ENCODE data around the gene GALNTL6.
"Not testable (repeated sequence)": the region's sequence is repeated elsewhere in the genome, so short reads cannot be mapped to it uniquely, and the experiment has no call there.

Gene GALNTL6

DNA sequence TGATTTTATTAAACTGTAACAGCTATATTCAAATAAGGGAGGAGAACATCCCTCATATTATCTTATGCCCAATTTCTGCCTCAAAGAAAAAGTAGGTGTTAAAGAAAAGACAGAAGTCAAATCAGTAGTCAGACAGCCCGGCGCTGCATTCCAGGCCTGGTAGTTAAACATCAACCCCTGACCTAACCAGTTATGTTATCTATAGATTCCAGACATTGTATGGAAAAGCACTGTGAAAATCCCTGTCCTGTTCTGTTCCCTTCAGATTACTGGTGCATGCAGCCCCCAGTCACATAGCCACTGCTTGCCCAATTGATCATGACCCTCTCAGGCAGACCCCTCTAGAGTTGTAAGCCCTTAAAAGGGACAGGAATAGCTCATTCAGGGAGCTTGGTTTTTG is 1085.5 kb downstream of the GALNTL6 start:
- DNase-seq, result no peak

DNA sequence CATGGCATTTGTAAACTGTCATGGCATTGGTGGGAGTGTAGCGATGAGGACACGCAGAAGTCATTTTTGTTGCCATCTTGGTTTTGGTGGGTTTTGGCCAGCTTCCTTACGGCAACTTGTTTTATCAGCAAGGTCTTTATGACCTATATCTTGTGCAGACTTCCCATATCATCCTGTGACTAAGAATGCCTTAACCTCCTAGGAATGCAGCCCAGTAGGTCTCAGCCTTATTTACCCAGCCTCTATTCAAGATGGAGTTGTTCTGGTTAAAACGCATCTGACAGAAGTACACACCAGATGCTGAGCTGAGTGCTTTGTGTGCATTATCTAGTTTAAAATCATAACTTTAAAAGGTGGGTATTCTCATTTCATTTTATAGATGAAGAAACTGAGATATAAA is 1086.7 kb downstream of the GALNTL6 start:
- no peak for DNase-seq

DNA sequence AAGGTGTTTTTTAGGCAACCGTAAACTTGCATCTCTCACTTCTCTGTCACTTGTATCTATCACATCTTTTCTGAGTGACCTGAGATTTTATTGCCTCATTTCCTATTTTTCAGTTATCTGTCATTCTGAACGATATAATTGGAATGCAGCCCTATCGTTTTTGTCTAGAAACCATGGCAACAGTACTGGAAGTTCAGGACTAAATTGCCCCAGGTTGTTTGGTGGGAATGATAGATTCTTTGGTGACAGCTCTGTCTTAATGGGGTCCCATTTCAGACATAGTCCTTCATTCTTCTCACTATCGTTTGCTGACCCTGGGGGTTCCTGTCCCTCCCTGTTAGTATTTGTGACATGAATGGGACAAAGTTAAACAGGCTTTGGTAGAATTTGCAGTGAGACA is 1087.7 kb downstream of the GALNTL6 start:
- DNase-seq, result no peak

DNA sequence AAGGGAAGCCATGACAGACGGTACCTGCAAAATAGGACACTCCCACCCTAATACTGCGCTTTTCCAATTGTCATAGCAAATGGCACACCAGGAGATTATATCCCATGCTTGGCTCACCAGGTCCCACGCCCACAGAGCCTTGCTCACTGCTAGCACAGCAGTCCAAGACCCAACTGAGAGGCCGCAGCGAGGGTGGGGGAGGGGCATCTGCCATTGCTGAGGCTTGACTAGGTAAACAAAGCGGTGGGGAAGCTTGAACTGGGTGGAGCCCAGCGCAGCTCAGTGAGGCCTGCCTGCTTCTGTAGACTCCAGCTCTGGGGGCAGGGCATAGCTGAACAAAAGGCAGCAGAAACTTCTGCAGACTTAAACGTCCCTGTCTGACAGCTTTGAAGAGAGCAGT is 1099.3 kb downstream of the GALNTL6 start:
- not testable (repeated sequence) for DNase-seq

DNA sequence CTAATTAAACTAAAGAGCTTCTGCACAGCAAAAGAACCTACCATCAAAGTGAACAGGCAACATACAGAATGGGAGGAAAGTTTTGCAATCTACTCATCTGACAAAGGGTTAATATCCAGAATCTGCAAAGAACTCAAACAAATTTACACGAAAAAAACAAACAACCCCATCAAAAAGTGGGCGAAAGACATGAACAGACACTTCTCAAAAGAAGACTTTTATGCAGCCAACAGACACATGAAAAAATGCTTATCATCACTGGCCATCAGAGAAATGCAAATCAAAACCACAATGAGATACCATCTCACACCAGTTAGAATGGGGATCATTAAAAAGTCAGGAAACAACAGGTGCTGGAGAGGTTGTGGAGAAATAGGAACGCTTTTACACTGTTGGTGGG is 1104.2 kb downstream of the GALNTL6 start:
- DNase-seq, result not testable (repeated sequence)

DNA sequence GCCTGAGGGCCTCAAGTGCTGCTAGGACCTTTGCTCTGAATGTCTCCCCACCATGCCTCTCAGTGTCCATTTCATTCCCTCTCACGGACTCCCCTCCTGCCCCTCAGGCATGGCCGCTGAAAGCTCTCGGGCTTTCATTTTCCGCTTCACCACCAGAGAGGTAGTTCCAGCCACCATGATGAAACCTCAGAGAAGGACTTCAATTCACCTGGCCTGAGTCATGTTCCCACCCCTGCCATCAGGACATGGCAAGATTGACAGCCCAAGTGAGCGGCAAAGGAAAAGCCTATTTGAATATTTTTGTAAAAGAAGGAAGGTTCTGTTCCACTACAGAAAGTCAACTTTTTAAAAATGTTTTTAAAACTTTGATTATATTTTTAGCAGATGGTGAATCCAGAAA is 1106.1 kb downstream of the GALNTL6 start:
- DNase-seq, result no peak

DNA sequence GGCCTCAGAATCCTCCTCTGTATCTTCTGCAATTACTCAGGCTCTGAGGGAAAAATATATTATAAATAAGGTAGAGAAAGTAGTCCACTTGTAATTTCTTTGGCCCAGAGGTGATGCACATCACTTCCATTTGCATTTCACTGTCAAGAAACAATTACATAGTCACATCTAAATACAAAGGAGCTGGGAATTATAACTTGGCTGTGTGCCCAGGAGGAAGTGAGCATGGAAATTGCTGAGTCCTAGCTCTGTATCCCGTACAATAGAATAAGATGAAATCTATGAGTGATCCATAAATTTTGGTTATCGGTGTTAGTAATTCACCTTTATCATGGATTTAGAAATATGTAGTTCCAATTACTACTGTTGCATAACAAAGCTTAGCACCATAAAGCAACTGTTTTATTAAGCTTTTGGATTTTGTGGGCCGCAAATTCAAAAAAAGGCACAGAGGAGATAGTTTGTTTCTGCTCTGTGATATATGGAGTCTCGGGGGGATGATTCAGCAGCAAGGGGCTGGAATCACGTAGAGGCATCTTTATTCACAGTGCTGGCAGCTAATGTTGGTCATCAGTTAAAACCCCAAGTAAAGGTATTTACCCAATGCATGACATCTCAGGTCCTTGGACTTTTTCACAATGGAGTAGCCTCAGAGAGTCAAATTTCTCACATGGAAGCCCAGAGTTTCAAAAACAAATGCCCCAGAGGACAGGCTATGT is 1114.1 kb downstream of the GALNTL6 start:
- DNase-seq, result no peak

DNA sequence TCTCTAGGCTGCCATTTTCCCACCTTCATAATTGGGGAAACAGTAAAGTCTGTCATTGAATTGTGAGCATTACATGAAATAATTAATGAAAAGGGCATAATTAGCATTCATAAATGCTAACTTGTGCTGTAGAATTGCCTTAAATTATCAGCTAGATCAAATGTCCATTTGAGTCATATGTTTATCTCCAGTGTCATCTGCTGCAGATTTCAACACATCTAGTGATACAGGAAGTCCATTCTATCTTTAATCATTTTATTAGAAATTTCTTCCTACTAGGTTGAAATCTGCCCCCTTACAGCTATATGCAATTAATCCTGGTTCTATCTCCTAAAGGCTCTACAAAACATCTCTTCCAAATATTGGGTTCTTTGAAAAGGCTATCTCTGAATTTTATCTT is 1115.1 kb downstream of the GALNTL6 start:
- DNase-seq, result no peak

DNA sequence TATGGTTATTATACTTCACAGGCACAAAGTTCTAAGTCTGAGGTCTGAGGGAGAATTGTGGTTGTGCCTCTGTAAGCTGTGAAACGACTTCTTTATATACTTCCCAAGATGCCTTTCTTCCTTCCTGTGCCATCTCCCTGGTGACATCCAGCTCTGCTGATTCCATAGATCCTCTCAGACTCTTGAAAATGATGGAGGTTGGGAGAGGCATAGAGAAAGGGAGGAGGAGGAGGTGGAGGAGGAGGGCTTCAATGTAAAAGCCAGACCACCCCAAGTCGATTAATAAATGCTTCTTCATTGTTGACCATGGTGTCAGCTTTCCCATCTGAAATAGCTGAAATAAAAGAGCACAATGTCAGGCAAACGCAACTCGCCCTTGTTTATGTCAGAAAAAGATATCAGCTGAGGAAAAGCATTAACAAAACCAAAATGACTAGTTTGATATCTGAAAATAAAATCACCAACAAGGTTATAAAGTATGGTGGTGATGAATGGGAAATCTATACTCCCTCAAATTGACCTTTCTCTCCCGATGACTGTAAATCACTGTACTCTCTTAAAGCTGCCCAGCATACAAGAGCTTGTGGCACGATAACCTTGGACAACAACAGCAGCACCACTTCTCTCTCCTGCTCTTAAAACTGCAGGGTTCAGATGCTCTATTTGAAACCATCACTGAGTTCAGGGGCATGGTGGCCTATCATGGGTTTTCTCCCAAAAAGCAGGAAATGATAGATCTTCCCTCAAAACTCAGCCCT is 1125.0 kb downstream of the GALNTL6 start:
- DNase-seq, result no peak

DNA sequence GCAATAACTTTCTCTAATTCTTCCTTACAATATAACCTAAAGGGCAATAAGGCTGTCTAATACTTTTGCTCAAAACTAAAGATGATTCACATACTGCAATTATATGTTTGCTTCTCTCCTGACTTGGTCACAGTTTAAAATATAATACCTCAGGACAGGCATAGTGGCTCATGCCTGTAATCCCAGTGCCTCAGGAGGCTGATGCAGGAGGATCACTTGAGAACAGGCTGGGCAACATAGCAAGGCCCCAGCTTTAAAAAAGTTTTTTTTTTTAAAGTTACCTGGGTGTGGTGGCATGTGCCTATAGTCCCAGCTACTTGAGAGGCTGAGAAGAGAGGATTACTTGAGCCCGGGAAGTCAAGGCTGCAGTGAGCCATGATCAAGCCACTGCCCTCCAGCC is 1125.7 kb downstream of the GALNTL6 start:
- DNase-seq, result no peak

DNA sequence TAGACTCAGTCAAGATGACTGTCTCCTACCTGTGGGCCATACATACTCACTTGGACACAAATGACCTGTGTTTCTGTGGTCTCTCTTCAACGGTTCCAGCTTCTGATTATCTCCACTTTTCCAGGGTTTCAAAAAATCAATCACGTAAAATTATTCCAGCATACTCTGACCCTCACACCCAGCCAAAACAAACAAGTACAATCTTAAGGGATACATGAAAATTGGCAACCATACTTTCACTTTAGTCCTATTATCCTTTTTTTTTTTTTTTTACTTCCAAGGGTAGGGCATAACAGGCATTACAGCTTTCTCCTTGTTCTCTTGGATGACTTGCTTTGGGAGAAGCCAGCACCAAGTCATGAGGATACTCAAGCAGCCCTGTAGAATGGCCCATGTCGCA is 1129.6 kb downstream of the GALNTL6 start:
- DNase-seq, result no peak

DNA sequence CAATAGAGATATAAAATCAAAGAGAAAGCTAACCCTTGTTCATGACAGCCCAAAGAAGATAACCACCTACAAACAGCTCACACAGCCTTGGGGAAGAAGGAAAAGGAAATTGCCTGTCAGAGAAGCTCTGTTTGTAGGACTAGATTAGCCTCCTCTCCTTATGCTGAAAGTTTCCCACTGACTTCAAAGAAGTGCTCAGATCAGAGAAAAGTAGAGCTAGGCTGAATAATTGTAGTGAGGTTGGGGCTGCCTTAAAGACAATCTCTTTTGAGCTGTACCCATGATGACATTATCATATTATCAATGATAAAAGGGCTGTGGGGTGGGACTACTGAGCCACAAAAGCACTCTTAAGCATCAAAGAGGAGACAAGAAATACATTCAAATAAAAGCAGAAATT is 1132.4 kb downstream of the GALNTL6 start:
- no peak for DNase-seq

DNA sequence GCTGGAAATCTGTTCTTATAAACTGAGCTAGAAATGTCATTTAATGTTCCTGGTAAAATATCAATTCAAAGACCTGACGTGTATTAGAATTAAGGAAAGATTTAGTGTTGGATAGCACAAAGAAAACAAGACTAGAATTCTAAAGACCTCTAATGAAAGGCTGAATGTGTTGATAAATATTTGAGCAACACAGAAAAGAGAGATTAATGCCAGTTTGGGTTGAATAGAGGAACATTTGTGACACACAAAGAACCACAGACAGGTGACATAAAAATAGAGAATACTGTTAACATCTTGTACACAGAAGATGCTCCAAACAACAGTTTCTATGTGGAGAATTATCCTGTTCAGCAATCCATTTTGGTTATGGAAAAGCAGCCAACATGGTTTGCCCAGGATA is 1133.3 kb downstream of the GALNTL6 start:
- no peak for DNase-seq

DNA sequence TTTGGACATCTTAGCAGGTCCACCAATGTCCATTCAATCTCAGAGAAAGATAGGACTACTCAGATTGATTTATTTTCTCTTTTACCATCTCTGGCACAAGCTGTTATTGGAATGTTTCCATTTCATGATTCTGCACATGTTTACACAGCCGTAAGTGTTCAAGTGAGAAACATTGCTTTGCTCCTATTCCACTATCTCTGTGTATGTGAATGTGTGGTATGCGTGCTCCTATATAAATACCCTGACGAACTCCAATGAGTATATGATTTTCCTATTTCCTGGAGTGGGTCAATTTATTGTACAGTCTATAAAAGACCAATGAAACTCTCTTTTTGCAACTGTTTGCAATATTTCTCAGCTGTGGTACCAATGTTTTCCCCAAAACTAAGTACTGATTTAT is 1134.4 kb downstream of the GALNTL6 start:
- no peak for DNase-seq

DNA sequence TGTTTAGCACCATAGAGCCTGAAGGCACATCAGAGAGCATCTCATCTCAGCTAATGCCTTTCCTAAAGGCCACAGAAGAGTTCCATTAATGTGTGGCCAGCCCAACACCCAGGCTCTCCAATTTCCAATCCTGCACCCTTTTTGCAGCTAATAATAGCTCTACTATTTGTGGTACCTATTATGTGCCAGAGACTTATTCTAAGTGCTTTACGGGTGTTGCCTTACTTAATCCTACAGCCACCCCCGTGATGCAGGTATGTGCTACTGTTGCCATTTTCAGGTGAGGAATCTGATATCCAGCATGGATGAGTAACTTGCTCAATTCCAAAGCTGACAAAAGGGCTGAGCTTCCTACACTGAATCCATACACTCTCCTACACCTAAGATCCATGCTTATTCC is 1137.8 kb downstream of the GALNTL6 start:
- DNase-seq, result no peak

DNA sequence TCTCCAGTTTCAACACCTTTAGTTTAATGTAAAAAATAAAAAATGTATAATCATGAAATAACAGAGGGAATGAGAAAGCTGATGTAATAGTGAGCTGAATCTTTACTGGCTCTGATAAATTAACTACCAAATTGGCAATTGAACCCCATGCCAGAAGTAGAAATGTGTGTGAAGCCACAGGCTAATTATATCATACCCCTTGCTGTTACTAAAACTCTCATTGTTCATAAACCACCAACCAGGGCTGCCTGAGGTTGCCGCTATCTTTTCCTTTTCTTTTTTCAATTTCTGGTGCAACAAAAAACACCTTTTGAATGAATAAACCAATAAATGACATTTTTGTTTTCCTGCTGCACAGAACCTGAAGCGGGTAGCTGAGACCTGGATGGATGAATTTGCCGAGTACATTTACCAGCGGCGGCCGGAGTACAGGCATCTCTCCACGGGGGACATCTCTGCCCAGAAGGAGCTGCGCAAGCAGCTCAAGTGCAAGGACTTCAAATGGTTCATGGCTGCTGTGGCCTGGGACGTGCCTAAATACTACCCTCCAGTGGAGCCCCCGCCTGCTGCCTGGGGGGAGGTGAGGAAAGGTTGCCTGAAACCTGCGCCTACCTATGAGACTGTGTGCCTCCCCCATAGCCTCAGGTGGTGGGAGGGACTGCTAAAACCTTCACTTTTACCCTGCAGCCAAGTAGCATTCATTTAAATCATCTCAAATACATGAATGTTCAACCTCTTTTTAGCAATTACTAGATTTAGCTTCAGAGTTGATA is 1138.7 kb downstream of the GALNTL6 start:
- DNase-seq, result no peak

DNA sequence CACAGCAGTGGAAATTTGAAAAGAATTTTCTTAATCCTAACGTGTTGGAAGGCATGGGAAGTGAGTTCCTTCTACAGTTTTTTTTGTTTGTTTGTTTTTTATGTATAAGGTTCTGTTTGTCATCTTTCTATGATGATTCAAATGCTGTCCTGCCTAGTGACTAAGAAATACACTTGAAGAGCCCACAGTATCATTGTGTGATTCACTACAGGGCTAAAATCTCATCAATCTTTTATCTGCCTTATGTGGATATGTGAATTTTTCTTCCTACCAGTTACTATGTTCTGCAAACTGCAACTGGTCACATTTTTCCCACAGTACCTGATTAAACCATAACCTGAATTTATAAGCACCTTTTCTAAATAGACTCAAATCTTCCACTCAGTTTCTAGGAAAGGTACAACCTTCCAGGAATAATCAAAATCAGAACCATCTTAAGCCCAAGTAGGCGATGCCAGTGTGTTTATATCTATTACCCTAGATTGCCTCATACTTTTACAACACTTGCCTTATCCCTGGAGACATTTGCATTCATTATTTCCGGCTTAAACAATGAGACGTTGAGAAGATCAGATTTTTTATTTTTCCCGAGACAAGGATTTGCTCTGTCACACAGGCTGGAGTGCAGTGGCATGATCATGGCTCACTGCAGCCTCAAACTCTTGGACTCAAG is 1140.8 kb downstream of the GALNTL6 start:
- no peak for DNase-seq

DNA sequence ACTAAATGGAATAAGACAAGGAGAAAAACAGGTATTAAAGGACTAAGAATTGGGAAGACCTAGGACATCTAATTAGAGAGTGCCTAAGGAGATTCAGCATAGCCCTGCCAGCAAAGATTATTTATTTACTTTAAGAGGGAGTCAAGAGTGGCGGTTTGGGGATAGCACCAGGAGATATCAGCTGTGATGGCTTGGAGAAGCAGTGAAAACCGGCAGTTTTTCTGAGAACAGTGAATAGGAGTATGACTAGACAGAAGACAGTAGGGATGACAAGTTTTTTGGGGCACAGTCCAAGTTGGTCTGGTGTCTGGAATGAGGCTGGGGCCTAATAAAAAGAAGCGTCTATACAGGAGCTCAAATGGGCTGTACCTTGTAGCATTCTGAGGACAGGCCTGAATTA is 1143.1 kb downstream of the GALNTL6 start:
- not testable (repeated sequence) for DNase-seq

DNA sequence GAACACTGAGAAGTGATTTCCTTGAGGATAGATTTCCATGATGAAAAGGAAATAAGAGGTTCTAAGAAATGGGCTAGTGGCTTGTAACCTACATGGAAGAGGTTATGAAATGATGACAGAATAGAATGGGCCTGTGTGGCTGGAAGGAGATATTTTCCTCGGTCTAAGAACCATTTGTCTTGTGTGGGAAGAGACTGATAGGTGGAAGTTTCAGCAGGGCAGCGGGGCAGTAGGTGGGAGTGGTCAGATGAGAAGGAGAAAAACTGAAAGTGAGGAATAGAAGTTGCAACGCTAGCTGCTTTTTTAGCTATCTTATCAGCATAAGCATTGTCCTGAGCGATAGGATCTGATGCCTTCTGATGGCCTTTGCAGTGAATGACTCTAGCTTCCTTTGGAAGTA is 1144.0 kb downstream of the GALNTL6 start:
- DNase-seq, result no peak

DNA sequence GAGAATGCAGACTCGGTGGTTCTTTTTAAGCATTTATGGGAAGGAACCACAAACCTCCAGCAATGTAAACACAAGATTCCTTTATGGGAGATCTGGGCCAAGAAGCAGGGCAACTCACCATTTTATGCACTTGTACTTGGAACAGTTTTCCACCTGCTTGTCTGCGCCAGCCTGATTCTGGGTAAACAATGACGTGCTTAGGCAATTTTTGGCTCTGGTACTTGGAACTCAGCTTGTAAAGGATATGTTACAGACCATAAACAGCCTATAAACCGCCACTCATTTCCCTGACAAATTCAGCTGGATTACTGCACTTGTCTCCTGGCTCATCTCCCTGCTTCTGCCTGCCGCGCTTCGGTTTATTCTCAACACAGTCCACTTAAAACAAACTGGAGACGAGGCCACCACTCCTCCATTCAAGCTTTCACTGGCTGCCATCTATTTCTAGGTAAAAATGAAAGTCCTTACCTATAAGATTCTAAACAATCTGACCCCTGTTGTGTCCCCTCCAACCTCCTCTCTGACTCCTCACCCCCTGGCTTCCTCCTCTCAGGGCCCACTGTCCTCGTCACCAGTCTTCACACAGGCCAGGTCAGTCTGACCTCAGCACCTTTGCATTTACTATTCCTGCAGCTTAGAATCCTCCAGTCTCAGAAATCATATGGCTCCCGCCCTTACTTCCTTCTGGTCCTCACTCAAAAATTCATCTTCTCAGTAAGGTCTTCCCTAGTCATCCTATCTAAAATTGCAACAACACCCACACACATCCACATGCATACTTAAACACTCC is 1149.6 kb downstream of the GALNTL6 start:
- no peak for DNase-seq

DNA sequence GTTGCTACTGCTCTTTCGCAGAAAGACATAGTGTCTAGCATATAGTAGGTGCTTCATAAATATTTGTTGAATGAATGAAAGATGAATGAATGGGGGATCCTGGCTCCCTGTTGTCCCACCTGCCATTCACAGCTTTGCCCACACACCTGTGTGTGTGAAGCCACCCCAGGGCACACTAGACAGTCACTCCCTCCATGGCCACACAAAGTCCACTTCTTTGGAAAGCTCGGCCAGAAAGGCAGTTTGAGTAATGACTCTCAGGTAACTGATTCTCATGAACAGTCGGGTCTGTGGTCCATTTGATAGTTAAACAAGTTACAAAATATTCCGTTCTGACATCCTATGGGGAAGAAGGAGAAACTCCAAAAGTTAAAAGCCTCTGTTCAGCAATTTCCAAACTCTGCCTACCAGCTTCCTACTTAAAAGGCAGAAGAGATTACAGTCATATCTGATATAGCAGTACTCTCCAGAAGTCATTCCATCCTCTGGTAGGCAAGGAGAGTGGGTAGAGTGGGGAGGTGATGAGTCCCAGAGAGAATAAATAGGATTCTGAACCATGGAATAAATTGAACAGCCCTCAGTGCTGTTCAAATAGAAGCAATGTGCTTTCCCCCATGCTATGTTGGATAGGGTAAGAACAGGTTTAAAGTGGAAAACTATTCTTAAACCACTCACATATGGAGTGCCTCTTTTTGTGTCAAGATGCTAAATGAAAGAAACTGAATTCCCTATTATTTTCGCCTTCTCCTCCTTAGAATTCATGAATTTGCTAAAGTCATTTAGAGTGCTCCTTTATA is 1150.5 kb downstream of the GALNTL6 start:
- no peak for DNase-seq

DNA sequence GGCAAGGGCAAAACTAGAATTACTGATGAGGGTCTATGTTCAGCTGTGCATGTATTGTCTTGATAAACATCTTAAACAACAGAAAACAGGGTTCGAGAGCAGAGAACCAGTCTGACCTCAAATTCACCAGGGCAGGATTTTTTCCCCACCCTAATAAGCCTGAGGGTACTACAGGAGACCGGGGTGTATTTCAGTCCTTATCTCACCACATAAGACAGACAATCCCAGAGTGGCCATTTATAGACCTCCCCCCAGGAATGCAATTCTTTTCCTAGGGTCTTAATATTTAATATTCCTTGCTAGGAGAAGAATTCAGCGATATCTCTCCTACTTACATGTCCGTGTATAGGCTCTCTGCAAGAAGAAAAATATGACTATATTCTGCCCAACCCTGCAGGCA is 1157.0 kb downstream of the GALNTL6 start:
- DNase-seq, result not testable (repeated sequence)

Measured in activated CD4-positive, alpha-beta T cell treated with anti-CD3 and anti-CD28 coated beads, Interleukin-2, amount 50 U/mL, for 16 hours (primary cell).